GM19035 (cell line): ENCODE results near the gene RYR2.
A peak's percentile ranks its signal among the peaks of the same experiment; 100 is the strongest.
"Not testable (repeated sequence)": the region's sequence is repeated elsewhere in the genome, so short reads cannot be mapped to it uniquely, and the experiment has no call there.

Experiments
- ATAC-seq: cut with Tn5 transposase; IDR thresholded peaks from one replicate; pipeline ENCODE4 v1.9.1; 2021; ENCODE audit not compliant: unreplicated experiment

The RYR2 gene

DNA sequence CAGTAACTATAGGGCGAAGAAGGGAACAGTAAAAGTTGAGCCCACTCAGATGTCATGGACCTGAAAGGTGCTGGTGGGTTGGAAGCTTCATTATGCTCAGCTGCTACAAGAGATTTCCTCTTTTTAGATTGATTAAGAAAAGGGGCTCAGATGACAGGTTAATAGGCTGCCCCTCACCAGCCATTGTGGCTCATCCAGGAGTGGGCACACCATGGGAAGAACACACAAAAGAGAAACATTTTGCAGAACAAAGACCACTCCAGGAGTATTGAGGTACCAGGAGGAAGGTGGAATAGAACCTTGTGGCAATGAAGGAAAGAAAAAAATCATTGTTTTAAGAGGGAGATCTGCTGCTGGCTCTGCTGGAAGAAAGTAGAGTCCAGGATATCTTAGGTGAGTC is 205.5 kb downstream of the RYR2 start:
- no peak for ATAC-seq

DNA sequence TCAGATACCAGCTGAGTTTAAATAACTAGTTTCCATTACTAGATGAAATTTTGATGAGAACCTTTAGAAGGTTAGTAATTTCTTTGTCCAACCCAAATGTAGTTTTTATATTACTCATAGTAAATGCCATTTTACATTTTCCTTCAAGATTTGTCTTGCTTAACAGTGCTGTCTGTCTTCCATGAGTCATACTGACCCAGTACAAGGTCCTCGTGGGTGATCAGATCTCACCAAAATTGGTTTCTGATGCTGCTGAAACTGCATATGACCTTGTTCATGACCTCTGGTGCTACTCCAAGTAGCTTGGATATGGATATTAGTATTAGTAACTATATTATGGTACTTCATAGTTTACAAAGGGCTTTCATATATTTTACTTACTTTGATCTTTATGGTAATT is 207.1 kb downstream of the RYR2 start:
- ATAC-seq, result no peak

DNA sequence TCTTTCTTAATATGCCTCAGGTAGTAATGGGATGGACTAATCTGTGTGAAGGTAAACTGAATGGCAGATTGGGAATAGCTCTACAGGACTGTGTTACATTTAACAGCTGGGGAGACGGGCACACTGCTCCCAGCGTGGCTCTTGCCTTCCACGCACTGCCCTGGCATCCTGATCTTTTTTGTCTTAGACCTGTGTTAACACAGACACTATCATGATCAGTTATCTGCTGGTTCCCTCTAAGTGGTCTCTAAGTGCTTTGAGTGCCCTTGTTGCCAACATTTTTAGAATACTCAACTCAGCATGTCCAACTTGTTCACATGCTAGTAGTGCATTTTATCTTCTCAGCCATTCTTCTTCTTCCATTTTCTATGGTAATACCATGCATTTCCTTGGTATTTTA is 208.1 kb downstream of the RYR2 start:
- no peak for ATAC-seq

DNA sequence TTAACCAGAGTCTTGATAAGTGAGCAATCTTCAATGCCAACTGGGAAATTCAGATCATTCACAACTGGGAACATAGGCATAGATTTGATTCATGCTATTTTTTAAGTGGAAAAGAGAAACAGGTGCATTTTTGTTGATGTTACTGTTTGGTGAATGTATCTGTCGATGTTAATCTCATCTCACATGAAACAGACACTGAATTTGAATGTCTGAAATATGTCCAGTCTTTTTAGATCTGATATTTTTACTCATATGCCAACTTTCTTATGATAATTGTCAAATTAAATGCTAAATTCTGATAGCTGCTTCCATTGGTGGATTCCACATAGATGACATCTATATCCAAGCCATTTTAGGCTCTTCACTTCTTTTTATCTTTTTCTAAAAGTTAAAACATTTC is 213.1 kb downstream of the RYR2 start:
- ATAC-seq, result no peak

DNA sequence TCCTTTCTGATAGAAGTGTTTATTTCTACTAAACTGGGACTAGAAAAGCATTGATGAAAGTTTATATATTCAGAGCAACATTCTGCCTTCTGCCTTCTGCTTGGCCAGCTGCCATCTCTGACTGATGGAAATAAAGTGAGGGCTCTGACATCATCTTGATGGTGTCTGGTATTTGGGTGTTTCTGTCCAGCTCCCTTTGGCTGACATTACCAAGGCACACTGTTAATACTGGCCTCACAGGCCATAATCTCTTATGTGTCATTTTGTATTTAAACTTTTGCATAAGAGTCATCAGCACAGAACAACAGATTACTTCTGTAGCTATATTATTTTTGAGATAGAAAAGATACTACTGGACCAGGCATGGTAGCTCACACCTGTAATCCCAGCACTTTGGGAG is 216.9 kb downstream of the RYR2 start:
- no peak for ATAC-seq

DNA sequence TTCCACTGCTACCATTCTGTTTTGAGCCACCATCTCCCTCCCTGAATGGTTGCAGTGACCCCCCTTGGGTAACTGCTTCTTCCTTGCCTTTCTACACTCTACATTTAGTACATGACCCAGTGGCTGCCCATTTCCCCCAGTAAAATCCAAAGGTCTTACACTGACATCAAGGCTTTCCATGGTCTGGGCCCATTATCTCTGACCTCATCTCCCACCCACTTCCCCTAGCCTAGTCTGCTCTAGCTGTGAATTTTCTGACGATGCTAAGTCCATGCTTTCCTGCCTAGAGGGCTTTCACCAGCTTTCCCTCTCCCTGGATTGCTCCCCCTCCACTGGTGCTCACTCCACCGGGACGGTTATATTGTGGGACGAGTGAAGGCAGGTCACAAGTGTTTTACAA is 219.2 kb downstream of the RYR2 start:
- ATAC-seq, result no peak

DNA sequence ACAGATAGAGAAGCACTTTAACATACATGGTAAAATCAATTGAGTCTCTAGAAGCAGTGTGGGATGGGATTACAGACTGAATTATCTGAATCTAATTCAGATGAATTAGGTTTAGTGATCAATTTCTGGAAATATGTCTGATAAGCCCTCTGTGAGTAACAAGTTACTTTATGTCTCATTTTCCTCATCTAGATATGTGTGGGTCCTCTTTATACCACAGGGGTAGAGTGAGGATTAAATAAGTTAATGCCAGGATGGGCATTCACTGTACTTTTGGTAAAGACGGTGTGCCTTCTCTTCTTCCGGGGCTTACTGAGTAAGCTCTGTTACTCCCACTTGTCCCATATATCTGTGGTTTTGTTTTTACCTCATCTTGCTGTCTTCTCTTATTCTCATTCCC is 225.8 kb downstream of the RYR2 start:
- ATAC-seq, result no peak

DNA sequence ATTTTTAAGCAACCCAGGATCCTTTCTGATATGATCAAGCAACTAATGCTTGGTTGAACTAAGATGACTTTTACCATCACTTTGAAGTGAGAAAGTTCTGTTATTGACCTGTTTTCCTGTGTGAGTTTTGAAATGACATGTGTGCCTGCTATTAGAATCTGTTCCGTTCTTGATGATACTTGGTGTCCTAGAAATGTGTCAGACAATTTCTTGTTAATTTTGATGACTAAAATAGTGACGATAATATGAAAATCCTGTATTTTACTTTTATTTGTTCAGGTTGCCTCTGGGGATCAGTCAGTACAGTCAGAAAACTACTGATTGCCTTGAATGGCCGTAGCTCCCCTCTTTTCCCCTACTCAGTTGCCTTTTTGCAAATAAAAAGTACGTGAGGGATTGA is 228.0 kb downstream of the RYR2 start:
- ATAC-seq, result peak; percentile 62

DNA sequence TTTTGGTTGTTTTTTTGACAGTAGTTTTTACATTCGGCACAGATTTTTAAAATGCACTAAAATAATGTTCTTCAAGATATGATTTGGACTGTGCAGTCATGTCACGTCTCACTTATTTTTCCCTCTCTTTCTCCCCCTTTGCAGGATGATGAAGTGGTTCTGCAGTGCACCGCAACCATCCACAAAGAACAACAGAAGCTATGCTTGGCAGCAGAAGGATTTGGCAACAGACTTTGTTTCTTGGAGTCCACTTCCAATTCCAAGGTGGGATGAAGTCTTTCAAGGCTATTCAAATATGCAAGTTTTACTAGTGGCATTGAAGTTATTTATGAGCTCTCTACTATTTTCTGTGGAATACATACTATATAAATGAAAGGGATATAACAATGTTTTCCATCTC is 228.4 kb downstream of the RYR2 start:
- ATAC-seq, result no peak

DNA sequence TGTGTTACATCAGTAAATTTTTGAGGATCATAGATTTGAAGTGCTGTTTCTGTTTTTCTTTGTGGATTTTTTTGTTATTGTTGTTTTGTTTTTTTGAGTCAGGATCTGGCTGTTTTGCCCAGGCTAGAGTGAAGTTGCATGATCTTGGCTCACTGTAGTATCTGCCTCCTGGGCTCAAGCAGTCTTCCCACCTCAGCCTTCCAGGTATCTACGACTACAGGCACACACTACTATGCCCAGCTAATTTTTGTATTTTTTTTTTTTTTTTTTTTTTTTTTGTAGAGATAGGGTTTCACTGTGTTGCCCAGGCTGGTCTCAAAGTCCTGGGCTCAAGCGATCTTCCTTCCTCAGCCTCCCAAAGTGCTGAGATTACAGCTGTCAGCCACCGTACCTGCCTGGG is 236.0 kb downstream of the RYR2 start:
- not testable (repeated sequence) for ATAC-seq

DNA sequence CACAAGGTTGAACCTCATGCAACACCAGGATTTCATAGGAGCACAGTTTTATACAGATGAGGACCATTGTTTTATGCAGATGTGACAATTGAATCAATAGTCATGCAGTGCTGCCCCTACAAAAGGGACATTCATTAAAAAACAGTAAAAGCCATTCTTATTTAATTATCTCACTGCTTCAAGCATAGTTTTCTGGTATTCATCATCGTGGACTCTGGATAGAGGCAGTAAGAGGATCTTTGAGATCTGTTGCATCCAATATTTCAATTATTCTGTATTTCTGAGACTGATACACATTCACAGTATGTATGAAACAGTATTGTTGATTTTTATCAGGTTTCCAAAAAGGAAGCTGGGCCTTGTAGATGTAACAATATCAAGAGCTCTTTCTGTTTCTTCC is 237.6 kb downstream of the RYR2 start:
- no peak for ATAC-seq

DNA sequence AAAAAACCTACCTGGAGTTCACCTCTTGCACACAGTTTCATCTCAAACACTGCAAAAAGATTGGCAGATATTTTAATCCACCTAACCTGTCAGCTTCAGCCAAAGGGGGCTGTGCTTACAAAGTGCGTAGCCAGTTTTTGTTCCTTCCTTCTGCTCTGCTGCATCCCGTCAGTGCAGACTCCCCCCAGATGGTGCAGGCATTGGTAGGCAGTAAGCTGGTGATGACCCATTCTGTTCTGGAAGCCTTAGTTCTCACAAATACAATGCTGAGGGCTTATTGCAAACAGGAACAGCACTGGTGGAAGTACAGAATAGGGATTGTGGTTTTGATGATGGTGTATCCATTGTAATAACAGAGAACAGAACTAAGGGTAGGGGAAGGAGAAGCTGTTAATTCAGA is 239.5 kb downstream of the RYR2 start:
- no peak for ATAC-seq

DNA sequence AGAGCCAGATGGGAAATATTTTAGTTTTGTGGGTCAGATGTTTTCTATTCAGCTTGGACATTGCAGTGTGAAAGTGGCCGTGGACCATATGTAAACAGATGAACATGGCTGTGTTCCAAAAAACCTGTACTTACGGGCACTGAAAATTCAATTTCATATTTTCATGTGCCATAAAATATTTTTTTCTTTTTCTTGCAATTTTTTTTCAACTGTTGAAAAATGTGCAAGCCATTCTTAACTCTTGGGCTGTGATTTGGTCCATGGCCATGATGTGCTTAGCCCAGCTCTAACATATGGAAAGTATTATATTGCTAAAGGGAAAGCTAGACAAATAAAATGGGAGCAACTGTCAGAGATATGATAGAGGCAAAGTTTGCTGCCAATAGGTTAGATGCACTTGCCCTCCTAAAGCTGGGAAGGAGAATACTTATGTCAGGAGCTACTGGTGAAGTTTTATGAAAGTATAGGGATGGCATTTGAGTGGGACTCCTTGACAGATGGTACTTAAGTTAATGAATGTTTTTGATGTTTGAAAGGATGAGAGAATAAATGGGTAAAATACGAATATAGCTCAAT is 240.3 kb downstream of the RYR2 start:
- ATAC-seq, result no peak

DNA sequence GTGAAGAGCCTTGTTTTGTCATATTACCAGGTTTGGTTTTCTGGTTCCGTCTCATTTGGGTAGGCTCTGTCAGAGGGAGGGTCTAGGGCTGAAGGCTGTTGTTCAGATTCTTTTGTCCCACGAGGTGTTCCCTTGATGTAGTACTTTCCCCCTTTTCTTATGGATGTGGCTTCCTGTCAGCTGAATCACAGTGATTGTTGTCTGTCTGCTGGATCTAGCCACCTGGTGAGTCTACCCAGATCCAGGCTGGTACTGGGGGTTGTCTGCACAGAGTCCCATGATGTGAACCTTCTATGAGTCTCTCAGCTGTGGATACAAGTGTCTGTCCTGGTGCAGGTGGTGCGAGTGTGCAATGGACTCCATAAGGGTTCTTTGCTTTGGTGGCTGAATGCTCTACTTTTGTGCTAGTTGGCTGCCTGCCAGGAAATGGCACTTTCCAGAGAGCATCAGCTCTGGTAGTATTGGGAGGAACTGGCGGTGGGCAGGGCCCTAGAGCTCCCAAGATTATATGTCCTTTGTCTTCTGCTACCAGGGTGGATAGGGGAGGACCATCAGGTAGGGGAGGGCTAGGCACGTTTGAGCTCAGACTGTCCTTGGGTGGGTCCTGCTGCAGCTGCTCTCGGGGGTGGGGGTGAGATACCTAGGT is 246.0 kb downstream of the RYR2 start:
- no peak for ATAC-seq

DNA sequence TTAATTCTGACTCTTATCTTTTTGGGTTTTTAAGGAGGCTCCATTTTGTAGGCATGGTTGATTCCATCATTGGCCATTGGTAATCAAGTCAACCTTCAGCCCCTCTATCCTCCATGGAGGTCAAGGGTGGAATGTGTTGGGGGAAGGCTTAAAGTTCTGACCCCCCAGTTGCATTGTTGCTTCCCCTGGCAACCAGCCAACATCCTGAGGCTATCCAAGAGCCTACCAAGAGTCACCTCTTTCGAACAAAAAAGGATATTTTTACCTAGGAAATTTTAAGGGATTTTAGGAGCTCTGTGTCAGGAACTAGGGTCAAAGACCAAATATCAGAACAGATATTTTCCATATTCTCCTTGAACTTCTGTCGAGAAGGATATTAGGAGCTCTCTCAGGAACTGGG is 251.8 kb downstream of the RYR2 start:
- no peak for ATAC-seq

DNA sequence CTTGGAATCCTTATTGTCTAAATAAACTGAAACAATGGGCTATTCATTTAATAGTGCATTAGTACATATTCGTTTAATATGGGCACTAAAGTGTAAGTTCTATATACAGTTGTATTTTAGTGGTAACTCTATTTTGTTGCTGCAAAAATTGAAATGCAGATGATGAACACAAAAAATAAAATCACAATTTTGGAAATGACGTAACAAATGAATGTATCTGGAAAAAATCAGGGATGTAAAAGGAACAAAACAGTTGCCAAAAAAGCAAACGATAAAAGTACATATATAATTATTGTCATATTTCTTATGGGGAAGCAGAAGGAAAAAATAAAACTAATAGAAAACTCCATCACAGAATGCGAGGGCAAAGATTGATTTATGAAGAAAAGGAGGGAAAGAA is 254.9 kb downstream of the RYR2 start:
- ATAC-seq, result no peak

DNA sequence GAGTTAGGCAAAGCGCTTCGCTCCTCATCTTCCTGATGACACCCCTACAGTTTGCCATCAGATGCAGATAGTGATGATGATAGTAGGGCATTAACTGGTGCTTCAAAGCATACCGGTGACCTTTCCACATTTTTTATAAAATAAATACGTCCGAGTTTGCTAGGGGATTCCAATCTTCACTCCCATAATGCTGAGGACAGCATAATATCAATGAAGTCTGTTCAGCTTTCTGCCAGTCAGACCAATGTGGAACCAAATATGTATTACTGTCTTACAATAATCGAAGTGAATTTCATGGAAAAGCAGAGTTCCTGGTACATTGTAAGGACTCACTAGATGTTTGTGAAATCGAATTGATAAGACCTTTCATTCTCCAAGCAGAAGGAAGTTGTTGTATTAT is 258.7 kb downstream of the RYR2 start:
- ATAC-seq, result no peak

DNA sequence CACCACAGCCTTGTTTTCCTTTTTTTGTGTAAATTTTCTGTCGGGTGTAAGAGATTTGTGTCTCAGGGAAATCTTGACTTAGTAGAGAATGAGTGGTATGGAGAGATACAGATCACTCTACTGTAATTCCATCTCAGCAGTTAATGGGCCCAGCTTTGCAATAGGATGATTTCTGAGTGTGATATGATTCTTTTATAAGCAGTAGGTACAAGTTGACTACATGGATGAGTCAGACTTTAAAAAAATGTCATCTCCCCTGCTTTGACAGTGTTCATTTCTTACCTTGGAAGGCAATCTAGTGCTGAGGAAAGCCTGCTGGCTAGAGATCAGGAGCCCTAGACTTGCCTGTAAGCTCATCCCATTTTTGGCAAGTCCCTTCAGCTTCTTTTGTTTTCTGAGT is 261.9 kb downstream of the RYR2 start:
- no peak for ATAC-seq

DNA sequence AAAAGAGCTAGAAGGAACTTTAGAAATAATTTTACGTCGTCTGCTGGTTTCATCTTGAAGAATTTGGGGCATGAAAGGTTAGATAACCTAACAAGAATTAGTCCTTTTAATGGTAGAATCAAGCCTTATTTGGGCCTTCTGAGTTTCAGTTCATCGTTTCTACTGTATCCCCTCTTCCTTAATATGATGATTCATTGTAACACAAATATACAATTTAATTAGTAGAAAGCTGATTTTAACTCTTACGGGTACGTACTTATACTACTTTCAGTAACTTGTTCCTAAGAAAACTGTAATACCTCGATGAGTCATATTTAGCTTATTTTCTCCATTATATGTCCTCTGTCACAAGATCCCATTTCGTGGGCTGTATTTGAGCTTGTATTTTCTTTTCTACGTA is 264.7 kb downstream of the RYR2 start:
- no peak for ATAC-seq

DNA sequence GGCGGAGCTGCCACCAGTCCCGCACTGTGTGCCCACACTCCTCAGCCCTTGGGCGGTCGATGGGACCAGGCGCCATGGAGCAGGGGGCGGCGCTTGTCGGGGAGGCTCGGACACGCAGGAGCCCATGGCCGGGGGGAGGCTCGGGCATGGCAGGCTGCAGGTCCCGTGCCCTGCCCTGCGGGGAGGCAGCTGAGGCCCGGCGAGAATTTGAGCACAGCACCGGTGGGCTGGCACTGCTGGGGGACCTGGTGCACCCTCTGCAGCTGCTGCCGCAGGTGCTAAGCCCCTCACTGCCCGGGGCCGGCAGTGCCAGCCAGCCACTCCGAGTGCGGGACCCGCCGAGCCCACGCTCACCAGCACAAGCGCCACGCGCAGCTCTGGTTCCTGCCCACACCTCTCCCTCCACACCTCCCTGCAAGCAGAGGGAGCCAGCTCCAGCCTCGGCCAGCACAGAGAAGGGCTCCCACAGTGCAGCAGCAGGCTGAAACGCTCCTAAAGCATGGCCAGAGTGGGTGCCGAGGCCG is 267.7 kb downstream of the RYR2 start:
- no peak for ATAC-seq

DNA sequence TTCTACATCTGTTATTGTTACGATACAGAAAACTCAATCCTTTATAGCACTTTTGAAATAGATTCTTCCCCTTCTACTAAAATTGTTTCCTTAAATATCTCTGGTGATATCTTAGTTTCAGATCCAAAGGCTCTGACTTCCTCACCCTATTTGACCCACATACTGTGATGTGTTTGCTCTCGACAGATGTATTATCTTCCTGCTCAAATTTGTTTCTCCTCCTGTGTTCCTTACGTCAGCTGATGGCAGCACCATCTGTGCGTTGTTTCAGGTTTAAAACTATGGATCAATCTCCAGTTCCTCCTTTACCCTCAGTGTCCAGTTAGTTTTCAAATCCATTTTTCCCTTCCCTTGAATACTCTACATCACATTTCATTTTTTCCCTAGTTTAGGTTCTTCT is 274.4 kb downstream of the RYR2 start:
- no peak for ATAC-seq

DNA sequence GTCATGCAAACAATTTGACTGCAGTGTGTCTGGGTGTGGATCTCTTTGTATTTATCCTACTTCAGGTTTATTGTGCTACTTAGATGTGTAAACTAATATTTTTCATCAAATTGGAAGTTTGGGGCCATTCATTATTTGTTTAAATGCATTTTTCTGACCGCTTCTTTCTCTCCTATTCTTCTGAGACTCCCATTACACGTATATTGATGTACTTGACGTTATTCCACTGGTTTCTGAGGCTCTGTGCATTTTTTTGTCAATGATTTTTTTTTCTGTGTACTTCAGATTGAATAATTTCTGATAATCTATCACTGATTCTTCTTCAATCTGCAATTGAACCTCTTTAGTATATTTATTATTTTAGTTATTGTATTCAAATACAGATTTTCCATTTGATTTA is 276.8 kb downstream of the RYR2 start:
- ATAC-seq, result no peak

DNA sequence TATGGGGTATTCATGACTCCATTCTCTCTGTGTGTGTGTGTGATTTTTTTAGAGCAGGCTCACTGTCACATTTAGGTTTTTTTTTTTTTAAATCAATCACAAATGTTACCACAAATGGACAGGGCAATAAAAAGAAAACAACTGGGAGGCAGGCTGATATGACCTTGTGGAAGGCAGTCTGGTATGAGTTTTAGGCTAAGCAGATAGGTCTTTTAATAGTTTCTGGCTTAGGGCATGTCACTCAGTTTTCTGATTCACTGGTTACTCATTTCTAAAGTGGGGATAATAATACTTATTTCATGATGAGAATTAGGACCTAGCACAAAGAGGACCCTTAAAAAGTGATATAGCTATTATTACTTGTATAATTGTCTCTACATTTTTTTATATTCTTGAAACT is 278.9 kb downstream of the RYR2 start:
- no peak for ATAC-seq
